NCI-H1436 (cell line): ENCODE measurements around the gene WDR26.
A peak's percentile ranks its signal among the peaks of the same experiment; 100 is the strongest.
"Not testable (repeated sequence)": the region's sequence is repeated elsewhere in the genome, so short reads cannot be mapped to it uniquely, and the experiment has no call there.

Experiments used
- DNase-seq: peaks from one replicate; lab custom pipeline; 2025; lab: John Stamatoyannopoulos, UW

The WDR26 gene

GRCh38 chr1:224433701-224434672 is 610 bp downstream of the WDR26 start:
- no peak for DNase-seq

DNA sequence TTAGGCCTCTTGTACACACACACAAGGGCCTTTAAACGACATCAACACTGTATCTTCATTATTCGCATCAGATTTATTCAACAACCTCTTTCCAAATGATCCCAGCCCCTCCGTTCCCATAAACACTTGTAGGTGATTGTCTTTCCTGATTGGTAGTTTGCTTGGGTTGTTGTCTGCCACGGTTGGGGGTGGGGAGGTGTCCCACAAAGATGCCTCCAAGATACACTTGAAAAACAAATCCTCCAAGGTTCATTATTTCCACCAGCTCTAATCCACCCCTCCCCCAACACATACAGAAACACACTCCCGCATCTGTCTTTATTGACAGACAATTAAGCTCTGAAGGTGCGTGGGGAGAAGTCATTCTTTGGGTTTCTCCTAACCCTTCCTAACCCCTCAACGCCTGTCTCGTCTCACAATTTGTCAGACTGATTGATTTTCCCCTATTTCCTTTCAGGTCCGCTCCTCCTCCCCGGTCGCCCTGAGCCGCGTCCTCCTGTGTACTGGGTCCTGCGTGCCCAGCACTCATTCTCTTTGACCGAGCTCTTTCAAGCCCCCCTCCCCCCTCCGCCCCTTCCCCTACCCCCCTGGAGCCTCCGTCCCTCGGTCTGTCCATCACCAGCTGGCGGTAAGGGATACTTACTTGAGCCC is 1.4 kb downstream of the WDR26 start:
- peak; percentile 25 for DNase-seq

GRCh38 chr1:224432672-224433040 is 1.9 kb downstream of the WDR26 start:
- no peak for DNase-seq

GRCh38 chr1:224432146-224432545 is 2.5 kb downstream of the WDR26 start:
- no peak for DNase-seq

DNA sequence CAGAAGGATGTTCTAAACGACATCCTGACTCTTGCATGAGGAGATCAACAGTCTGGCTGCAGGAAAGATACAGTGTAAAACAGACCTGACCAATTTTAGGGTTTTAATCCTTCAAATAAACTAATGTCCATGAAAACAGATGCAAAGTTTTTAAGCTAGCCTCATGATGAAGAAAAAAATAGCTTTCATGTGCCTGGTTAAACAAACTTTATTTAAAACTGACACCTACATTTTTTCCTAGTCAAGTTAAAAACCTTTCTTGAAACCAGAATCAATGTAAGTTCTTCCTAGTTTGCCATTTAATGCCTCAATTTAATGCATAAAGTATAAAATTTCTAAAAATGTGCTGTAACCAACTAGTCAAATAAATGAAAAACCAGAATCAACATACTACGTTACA is 2.9 kb downstream of the WDR26 start:
- DNase-seq = no peak

DNA sequence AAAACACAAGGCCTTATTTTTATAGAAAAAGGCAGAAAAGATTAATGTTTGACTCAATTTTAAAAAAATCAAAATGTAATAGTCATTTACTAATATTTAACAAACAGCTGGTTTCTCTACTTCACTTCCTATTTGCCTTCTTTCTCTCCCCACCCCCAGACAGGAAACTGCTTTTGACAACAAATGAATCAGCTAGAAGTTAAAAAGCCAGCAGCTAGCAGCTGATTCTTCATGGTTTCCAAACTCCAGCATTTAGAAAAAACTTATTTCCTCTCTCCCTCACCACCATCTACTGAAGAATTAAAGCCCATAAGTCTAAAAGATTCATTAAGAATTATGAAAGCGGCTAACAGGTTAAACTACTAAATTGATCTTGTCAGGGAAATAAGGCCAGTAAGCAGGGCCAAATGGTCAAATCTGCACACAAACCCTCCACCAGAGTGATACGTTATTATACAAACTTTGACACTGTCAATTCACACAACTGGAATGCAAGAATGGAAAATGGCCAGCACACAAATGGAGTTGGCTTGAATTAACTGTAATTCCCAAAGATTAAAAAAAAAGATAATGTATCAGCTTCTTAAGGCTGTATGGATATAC is 4.0 kb downstream of the WDR26 start:
- DNase-seq = no peak

- no peak for DNase-seq
These were observed 4.8 kb downstream of the WDR26 start for GRCh38 chr1:224429616-224430326.

GRCh38 chr1:224428713-224429112 is 5.9 kb downstream of the WDR26 start:
- not testable (repeated sequence) for DNase-seq

- DNase-seq = no peak
These were observed 7.3 kb downstream of the WDR26 start for GRCh38 chr1:224427346-224427745.

- DNase-seq = not testable (repeated sequence)
These were observed 7.7 kb downstream of the WDR26 start for GRCh38 chr1:224426869-224427268.

DNA sequence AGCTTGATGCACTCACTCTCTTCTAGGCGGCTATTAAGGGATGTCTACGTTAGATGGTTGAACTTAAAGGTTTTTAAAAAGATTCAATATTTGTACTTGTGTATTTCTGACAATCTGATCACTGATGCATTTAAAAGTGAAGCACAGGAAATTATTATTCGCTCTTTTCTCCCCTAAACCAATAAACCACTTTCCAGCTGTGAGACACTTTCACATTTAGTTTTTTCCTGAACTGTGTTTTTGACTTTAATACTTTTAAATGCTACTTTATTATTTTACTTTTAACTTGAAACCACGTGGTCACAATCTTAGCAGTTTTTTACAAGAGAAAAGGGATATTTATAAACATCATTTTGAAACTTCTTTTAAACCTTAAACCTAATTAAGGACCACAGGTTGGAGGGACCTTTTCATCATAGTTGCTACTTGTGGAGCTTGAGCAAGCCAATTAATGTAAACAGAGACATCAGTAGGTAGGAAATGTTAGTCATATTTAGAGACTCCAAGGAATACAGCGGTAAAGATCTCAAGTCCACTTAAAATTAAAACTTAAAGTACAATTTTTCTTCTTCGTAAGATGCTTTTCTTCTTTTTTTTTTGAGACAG is 9.2 kb downstream of the WDR26 start:
- DNase-seq = no peak

DNA sequence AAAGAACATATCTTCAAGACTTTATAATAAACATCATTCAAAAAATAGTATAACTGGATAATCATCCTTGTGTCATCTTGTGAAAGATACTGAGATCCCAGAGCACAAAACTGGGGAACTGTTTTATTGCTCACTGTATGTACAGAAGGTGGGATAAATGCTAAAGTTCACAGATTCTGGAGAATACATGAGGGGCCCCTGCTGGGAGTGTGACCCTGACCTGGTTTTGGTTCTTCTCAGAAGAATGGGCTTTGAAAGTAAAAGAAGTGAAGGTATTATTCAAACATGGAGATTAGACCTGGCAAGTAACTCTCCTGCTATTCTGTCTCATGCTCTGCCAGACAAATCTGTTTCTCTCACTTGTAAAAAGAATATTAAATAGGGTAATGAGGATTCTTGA is 14.5 kb downstream of the WDR26 start:
- DNase-seq = no peak

GRCh38 chr1:224411766-224412165 is 22.8 kb downstream of the WDR26 start:
- DNase-seq = no peak

DNA sequence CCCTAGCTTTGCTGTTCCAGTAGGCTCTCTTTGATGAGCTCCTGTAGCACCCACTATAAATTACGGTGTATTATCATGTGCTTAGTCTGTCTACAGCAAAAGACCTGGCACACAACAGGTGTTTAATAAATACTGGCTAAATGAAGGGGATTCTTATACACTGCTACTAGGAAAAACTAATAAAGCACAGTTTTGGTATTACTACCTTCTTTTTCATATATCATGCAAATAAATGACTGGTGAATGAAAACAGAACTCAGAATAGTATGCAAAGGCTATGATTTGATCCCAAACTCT is 26.4 kb downstream of the WDR26 start:
- DNase-seq = no peak

DNA sequence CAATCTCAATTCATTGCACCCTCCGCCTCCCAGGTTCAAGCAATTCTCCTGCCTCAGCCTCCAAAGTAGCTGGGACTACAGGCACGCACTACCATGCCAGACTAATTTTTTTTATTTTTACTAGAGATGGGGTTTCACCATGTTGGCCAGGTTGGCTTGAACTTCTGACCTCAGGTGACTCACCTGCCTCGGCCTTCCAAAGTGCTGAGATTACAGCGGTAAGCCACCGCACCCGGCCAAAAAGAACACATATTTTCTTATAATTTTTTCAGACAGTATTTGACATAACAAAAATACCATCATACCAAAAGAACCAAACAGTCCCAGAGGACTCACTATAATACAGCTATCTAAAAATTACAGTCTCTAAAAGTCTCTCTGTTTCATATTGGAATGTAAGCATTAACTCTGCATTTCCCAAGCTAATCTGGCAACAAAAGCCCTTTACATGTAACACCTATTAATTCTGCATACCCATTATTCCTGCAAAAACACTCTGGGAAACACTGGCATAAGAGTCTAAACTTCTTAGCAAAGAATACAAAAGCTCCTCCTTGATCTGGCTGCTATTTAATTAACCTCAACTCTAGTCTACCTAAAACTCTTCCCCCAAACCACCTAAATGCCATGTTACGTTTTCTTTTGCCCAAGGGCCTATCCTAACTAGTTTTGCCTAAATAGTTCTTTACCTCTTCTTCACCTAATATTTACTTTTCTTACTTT is 26.9 kb downstream of the WDR26 start:
- DNase-seq = no peak

DNA sequence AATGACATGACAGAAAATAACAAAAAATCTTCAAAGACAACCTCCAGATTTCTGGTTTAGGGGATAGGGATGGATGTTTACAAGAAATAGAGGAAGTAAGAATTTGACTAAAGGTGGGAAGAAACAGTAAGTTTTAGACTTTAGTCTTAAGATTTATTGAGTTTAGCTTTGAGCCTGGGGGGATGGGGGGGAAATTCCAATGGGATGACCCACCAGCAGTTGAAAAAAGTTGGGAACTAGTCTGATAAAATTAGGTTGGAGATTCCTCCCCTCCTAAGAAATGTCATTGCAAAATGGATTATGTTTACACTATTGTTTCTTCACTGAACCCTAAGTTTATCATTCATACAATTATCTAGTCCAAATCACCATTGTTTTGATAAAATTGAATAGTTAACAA is 28.4 kb downstream of the WDR26 start:
- DNase-seq = no peak

- no peak for DNase-seq
These were observed 29.0 kb downstream of the WDR26 start for GRCh38 chr1:224405604-224405970.

DNA sequence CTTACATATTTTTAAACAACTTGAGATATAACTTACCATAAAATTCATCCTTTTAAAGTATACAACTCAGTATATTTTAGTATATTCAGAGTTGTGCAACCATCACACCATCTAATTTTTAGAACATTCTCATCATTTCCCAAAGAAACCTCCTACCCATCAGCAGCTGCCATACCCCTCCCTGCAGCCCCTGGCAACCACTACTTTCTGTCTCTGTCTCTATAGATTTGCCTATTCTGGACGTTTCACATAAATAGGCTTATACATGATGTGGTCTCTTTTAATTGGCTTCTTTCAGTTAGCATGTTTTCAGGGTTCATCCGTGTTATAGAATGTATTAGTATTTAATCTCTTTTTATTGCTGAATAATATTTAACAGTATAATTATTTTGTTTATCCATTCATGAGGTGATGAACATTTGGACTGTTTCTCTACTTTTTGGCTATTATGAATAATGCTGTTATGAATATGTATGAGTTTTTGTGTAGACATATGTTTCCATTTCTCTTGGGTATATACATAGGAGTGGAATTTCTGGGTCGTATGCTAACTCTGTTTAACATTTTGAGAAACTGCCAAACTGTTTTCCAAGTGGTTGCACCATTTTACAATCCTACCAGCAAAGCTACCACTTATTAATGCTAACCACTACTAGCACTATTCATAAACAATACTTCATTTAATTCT is 29.5 kb downstream of the WDR26 start:
- no peak for DNase-seq

GRCh38 chr1:224402472-224403036 is 32.0 kb downstream of the WDR26 start:
- DNase-seq = no peak

DNA sequence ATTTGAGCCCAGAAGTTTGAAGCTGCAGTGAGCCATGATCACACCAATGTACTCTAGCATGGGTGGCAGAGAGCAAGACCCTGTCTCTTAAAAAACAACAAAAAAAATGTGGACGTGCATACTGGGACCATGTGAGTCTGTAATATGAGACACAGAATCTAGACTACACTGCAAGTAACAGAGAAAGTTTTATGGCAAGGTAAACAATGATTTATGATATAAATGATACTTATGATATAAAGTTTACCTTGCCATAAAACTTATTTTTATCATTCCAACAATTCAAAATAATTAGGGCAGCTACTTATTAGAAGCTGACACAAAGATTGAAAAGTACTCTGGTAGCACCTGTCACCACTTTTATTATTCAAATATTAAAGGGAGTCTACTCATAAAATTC is 34.7 kb downstream of the WDR26 start:
- DNase-seq = no peak

DNA sequence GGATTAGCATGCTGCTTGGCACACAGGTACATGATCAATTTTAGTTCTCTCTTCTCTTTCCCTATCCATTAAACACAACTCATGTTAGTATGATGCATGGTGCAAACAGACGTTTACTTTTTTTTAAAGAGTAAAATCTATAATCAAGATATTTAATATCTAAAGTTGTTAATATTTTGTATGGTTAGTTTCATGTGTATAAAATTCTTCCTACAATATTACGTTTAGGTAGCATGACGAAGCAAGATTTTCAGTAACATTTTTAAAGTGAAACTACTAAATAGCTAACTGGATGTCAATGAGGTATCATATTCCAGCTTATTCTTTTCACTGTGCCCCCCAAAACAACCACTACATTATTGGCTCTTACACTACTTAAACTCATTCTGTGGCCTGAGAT is 41.3 kb downstream of the WDR26 start:
- no peak for DNase-seq
